C4-2B (cell line): ENCODE data around the gene FAM174C.

Experiments
- H3K27ac ChIP-seq: fragments of 450-650 bp; 2 replicates; pipeline ENCODE4 v1.5.1; 2017
- ZFX ChIP-seq: fragments of 450-650 bp; IDR thresholded peaks from 2 replicates; pipeline ENCODE4 v1.6.1; 2017
- TF ChIP-seq, protein P1 (sequence below): fragments of 450-650 bp; conservative IDR thresholded peaks from 2 replicates; pipeline ENCODE4 v1.5.1; 2017; ENCODE audit warnings: mild to moderate bottlenecking

The FAM174C gene

GRCh38 chr19:1239420-1239795, 35.9 kb upstream of the FAM174C start:
- TF ChIP-seq, protein P1, sequence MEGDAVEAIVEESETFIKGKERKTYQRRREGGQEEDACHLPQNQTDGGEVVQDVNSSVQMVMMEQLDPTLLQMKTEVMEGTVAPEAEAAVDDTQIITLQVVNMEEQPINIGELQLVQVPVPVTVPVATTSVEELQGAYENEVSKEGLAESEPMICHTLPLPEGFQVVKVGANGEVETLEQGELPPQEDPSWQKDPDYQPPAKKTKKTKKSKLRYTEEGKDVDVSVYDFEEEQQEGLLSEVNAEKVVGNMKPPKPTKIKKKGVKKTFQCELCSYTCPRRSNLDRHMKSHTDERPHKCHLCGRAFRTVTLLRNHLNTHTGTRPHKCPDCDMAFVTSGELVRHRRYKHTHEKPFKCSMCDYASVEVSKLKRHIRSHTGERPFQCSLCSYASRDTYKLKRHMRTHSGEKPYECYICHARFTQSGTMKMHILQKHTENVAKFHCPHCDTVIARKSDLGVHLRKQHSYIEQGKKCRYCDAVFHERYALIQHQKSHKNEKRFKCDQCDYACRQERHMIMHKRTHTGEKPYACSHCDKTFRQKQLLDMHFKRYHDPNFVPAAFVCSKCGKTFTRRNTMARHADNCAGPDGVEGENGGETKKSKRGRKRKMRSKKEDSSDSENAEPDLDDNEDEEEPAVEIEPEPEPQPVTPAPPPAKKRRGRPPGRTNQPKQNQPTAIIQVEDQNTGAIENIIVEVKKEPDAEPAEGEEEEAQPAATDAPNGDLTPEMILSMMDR: no peak
- TF ChIP-seq ZFX: no peak
- H3K27ac ChIP-seq: no peak overlapping the region; the same call in 1 of the 2 replicates

GRCh38 chr19:1239796-1240737, 35.3 kb upstream of the FAM174C start:
- TF ChIP-seq, protein P1: peak; percentile 97
- no peak for TF ChIP-seq ZFX

GRCh38 chr19:1240925-1241324, 34.4 kb upstream of the FAM174C start:
- peak overlapping the region; percentile 97 for H3K27ac ChIP-seq
- no peak for TF ChIP-seq ZFX
- TF ChIP-seq, protein P1: no peak

More at GRCh38 chr19:1239796-1240737, 35.3 kb upstream of the FAM174C start:
- peak overlapping the region; percentile 97 for H3K27ac ChIP-seq

DNA sequence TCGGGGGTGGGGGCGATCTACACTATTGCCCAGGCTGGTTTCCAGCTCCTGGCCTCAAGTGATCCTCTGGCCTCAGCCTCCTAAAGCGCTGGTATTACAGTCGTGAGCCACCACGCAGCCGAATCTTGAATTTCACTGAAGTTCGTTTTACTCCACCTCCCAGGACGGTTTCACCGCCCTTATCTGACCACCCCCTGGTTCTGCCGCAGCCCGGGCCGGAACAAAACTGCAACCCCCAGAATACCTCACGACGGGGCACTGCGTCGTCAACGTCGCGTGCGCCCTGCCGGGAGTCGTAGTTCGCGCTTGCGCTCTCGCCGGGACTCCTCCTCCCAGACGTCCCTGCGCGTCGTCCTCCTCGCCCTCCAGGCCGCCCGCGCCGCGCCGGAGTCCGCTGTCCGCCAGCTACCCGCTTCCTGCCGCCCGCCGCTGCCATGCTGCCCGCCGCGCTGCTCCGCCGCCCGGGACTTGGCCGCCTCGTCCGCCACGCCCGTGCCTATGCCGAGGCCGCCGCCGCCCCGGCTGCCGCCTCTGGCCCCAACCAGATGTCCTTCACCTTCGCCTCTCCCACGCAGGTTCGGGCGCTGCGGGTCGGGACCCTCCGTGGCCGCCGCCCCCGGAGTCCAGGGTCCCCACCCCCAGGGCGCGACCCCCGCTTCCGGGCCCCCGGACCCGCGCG, 33.8 kb upstream of the FAM174C start, which contains the start of gene ATP5F1D:
Gene ATP5F1D, plus strand, starts transcription at position 335 of the 679 bp plus-strand sequence. Its CDS starts 100 bp downstream, at position 435.
- peak; percentile 66; the same call in 1 of the 2 replicates for TF ChIP-seq ZFX
- TF ChIP-seq, protein P1: no peak
- peak within 1 kb of the TSS; percentile 97 for H3K27ac ChIP-seq

- peak; percentile 45; the same call in 1 of the 2 replicates for TF ChIP-seq ZFX
- TF ChIP-seq, protein P1: peak; percentile 98
- peak overlapping the region; percentile 97 for H3K27ac ChIP-seq
Measured at GRCh38 chr19:1243768-1244692, 31.3 kb upstream of the FAM174C start.

DNA sequence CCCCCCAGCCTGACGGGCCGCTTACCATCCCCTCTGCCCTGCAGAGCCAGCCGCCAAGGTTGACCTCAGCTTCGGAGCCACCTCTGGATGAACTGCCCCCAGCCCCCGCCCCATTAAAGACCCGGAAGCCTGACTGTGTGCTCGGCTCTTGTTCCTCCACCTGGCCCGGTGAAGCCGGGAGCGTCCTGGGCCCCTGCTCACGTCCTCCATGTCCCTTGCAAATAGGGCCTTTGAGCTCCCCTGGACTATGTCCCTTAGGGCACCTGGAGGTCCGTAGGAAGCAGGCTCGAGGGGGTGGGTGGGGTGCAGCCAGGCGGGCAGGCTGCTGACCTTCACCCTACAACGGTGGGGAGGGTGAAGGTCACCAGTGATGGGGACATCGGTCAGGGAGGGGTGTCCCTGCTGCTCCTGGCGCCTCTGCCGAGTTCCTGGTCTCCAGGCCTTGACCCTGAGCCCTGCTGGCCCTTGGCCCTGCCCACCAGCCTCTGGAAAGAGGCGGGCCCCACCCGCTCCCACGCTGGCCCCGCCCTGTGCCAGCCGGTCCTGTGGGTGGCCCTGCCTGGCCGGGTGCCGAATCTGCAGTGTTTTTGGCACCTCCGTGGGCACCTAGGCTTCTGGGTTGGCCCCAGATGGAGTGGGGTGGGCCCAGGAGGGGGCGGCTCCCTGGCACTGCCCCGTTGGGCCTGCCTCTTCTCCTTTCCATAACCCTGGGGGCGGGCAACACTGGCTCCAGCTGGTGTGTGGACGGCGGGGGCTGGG, 30.5 kb upstream of the FAM174C start:
- TF ChIP-seq, protein P1: peak; percentile 62
- TF ChIP-seq ZFX: no peak
- peak overlapping the region; percentile 97 for H3K27ac ChIP-seq
